Measurements from ENCODE around the gene AUP1.
"Not testable (repeated sequence)": the region's sequence is repeated elsewhere in the genome, so short reads cannot be mapped to it uniquely, and the experiment has no call there.

AUP1 gene

DNA sequence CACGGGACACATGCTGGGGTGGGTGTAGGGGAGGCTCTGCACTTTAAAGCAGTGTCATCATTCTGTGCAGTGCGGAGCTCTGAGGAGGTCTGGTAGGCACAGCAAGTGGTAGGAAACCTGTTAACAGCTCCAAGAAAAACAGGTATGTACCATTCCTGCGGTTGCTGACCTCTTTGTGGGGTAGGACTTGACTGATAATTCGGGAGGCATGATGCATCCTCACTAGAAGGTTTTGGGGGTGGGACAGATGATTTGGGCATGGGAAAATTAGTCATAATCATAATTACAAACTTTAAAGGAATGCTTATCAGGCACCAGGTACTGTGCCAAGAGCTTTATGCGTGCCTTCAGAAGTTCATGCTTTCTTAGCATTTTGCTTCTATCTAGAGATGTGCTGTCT lies 34.7 kb upstream of the AUP1 start:
- Histone ChIP-seq H3K9ac (ENCODE audit: low read depth, low read length) (no peak overlapping the region), H3K9me3 (ENCODE audit: control insufficient read depth, insufficient read depth, low read length) (no peaks in the 10 kb centered on the region), H3K36me3 (ENCODE audit: insufficient read depth, low read length) (no peaks in the 10 kb centered on the region), H3K4me1 (ENCODE audit: insufficient read depth, low read length) (peaks cover 14% of the 10 kb centered on the region)

- Histone ChIP-seq H3K36me3 (ENCODE audit: insufficient read depth, low read length) (no peaks in the 10 kb centered on the region), H3K4me1 (ENCODE audit: insufficient read depth, low read length) (peaks cover 14% of the 10 kb centered on the region), H3K9ac (ENCODE audit: low read depth, low read length) (no peak overlapping the region), H3K9me3 (ENCODE audit: control insufficient read depth, insufficient read depth, low read length) (no peaks in the 10 kb centered on the region)
Observed at GRCh38 chr2:74562126-74562775, 32.7 kb upstream of the AUP1 start.

DNA sequence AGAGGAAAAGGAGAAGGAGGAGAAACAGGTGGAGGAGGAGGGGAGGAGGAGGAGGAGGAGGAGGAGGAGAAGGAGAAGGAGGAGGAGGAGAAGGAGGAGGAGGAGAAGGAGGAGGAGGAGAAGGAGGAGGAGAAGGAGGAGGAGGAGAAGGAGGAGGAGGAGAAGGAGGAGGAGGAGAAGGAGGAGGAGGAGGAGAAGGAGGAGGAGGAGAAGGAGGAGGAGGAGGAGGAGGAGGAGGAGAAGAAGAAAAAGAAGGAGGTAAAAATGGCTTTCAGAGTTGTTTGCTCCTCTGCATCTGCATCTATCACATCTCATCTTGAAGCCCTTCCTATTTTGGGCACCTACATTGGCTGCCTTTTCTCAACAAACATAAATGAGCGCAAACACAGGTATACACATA lies 31.5 kb upstream of the AUP1 start:
- peaks cover 14% of the 10 kb centered on the region for H3K4me1 ChIP-seq (ENCODE audit: insufficient read depth, low read length)
- H3K9ac ChIP-seq (ENCODE audit: low read depth, low read length); H3K9me3 ChIP-seq (ENCODE audit: control insufficient read depth, insufficient read depth, low read length); H3K36me3 ChIP-seq (ENCODE audit: insufficient read depth, low read length): not testable (repeated sequence)

DNA sequence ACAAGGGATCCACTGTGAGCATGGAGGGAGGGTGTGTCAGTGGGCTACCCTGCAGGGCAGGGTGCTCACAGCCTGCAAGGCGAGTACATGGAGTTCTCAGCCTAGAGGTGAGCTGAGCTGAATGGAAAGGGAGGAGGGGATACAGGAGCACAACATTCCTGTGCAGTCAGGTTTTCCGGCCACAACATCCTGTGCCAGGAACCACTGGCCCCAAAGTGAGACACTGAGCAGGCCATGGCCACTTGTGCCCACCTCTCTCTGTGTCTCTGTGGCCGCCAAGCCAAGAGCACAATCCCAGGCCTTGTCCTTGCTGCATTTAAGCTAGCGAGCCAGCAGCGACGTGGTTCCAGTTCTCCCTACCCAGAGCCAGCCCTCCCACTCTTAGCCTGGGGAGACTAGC lies 31.1 kb upstream of the AUP1 start:
- Histone ChIP-seq H3K9ac (ENCODE audit: low read depth, low read length) (no peak overlapping the region), H3K4me1 (ENCODE audit: insufficient read depth, low read length) (peaks cover 17% of the 10 kb centered on the region), H3K9me3 (ENCODE audit: control insufficient read depth, insufficient read depth, low read length) (no peaks in the 10 kb centered on the region)

GRCh38 chr2:74559912-74560311 lies 30.4 kb upstream of the AUP1 start:
- H3K9me3 ChIP-seq (ENCODE audit: control insufficient read depth, insufficient read depth, low read length) = no peaks in the 10 kb centered on the region
- peaks cover 18% of the 10 kb centered on the region for H3K4me1 ChIP-seq (ENCODE audit: insufficient read depth, low read length)
- H3K9ac ChIP-seq (ENCODE audit: low read depth, low read length) = no peak overlapping the region
- H3K36me3 ChIP-seq (ENCODE audit: insufficient read depth, low read length) = no peaks in the 10 kb centered on the region

More for the DNA sequence above, 31.1 kb upstream of the AUP1 start:
- no peaks in the 10 kb centered on the region for H3K36me3 ChIP-seq (ENCODE audit: insufficient read depth, low read length)

DNA sequence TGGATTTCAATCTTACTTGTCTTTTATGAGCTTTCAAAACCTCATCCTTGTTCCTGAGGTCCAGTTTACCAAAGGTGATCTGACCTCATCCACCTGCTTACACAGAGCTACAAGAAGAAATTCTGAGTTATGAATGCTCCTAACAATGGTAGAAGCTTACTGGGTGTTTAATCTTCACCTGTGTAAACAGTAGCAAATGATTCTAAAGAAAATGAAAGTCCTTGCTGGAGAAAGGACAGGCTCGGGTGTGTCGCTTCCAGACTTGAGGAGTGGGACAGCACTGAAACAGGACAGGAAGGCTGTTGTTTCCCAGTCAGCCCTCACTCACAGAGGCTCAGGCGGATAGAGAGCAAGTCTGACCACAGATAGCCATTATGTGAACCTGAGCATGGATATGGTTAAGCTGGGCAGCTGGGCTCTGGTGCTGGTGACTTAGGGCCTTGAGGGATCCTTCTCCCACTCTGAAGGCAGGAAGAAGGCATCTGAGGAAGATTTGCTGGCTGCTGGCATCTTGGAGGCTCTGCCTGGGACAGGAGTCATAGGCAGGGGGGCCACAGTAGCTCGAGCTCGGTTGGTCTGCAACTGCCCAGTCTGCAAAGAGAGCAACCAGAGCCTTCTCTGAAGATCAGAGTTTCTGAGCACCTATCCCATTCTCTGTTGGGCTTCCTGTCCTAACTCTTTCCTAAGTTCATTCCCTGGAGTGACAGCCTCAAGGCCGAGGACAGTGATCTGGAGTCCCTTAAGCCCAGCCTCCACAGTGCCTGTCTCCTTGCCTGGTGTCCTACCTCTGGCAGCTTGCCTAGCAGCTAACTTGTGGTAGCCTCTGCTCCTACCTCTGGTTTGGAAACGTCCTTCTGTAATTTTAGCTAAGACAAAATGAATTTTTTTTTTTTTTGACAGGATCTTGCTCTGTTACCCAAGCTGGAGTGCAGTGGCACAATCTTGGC lies 29.1 kb upstream of the AUP1 start:
- Histone ChIP-seq H3K4me1 (ENCODE audit: insufficient read depth, low read length) (peaks cover 18% of the 10 kb centered on the region), H3K36me3 (ENCODE audit: insufficient read depth, low read length) (no peaks in the 10 kb centered on the region), H3K9ac (ENCODE audit: low read depth, low read length) (no peak overlapping the region), H3K9me3 (ENCODE audit: control insufficient read depth, insufficient read depth, low read length) (no peaks in the 10 kb centered on the region)

DNA sequence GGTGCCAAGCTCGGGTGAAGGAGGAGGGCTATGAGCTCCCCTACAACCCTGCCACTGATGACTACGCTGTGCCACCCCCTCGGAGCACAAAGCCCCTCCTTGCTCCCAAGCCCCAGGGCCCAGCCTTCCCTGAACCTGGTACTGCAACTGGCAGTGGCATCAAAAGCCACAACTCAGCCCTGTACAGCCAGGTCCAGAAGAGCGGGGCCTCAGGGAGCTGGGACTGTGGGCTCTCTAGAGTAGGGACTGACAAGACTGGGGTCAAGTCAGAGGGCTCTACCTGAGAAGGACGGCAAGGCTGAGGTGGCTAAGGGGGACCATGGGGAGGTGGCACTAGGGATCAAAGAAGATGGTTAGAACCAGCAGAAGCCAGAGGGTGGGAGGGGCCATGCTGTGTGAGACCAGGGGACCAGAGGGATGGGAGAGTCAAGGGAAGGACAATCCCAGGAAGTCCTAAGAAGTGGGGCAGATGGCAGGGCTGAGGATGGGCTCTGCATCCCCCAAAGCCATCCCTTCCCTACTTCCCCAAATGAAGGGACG lies 27.4 kb upstream of the AUP1 start:
- no peak overlapping the region for H3K9ac ChIP-seq (ENCODE audit: low read depth, low read length)
- no peaks in the 10 kb centered on the region for H3K36me3 ChIP-seq (ENCODE audit: insufficient read depth, low read length)
- no peaks in the 10 kb centered on the region for H3K9me3 ChIP-seq (ENCODE audit: control insufficient read depth, insufficient read depth, low read length)
- peaks cover 25% of the 10 kb centered on the region for H3K4me1 ChIP-seq (ENCODE audit: insufficient read depth, low read length)

DNA sequence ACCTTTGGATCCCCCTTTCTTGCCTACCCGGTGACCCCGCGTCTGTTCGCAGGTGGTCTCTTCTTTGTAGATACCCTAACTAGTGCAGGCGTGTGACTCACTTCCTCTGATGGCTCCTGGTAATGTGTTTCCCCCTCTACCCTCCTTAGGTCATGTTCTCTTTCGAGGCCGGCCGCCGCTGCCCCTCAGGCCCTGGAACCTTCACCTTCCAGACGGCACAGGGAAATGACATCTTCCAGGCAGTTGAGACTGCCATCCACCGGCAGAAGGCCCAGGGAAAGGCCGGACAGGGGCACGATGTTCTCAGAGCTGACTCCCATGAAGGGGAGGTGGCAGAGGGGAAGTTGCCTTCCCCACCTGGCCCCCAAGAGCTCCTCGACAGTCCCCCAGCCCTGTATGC lies 26.7 kb upstream of the AUP1 start:
- no peaks in the 10 kb centered on the region for H3K36me3 ChIP-seq (ENCODE audit: insufficient read depth, low read length)
- H3K4me1 ChIP-seq (ENCODE audit: insufficient read depth, low read length) = peaks cover 25% of the 10 kb centered on the region
- H3K9ac ChIP-seq (ENCODE audit: low read depth, low read length) = peak overlapping the region; percentile 91; the same call in 1 of the 2 replicates
- no peaks in the 10 kb centered on the region for H3K9me3 ChIP-seq (ENCODE audit: control insufficient read depth, insufficient read depth, low read length)

GRCh38 chr2:74555610-74556103 lies 26.2 kb upstream of the AUP1 start:
- peak overlapping the region; percentile 91; the same call in 1 of the 2 replicates for H3K9ac ChIP-seq (ENCODE audit: low read depth, low read length)
- peaks cover 24% of the 10 kb centered on the region for H3K4me1 ChIP-seq (ENCODE audit: insufficient read depth, low read length)
- H3K9me3 ChIP-seq (ENCODE audit: control insufficient read depth, insufficient read depth, low read length) = no peaks in the 10 kb centered on the region
- no peaks in the 10 kb centered on the region for H3K36me3 ChIP-seq (ENCODE audit: insufficient read depth, low read length)

DNA sequence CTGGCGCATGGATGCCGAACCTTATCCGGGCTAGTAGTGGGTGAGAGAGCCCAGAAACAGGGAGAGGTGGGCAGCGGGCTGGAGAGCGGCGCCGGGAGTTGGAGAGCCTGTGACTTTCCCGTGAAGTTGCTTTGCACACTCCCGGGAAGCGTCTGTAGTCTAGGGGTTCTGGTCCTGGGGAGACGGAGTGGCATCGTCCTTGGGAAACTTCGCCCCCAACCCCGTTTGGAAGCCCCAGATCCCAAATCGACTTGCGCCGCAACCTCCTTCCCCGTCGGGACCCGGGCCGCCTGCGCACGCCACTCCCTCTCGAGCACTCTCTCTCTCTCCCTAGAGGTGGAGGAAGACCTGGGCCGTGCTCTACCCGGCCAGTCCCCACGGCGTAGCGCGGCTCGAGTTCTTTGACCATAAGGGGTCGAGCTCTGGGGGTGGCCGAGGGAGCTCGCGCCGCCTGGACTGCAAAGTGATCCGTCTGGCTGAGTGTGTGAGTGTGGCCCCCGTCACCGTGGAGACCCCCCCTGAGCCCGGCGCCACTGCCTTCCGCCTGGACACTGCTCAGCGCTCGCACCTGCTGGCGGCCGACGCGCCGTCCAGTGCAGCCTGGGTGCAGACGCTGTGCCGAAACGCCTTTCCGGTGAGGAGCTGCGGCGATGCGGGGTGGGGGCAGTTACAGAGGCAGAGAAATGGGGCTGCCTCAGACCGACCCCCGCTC lies 25.5 kb upstream of the AUP1 start:
- Histone ChIP-seq H3K9me3 (ENCODE audit: control insufficient read depth, insufficient read depth, low read length) (no peaks in the 10 kb centered on the region), H3K4me1 (ENCODE audit: insufficient read depth, low read length) (peaks cover 17% of the 10 kb centered on the region), H3K36me3 (ENCODE audit: insufficient read depth, low read length) (no peaks in the 10 kb centered on the region), H3K9ac (ENCODE audit: low read depth, low read length) (peak overlapping the region; percentile 91)

GRCh38 chr2:74553892-74554819 lies 24.6 kb upstream of the AUP1 start, which contains the start of the genes DOK1 and LOXL3:
Gene DOK1, plus strand, starts transcription at chr2:74554720. Its CDS starts 35 bp downstream, at chr2:74554755.
Gene LOXL3, minus strand, starts transcription at chr2:74553942. Its CDS starts 1,308 bp downstream, at chr2:74552634.
- no peaks in the 10 kb centered on the region for H3K9me3 ChIP-seq (ENCODE audit: control insufficient read depth, insufficient read depth, low read length)
- H3K36me3 ChIP-seq (ENCODE audit: insufficient read depth, low read length) = no peaks in the 10 kb centered on the region
- H3K9ac ChIP-seq (ENCODE audit: low read depth, low read length) = peak within 1 kb of the TSS; percentile 91
- H3K4me1 ChIP-seq (ENCODE audit: insufficient read depth, low read length) = peaks cover 11% of the 10 kb centered on the region

GRCh38 chr2:74552914-74553811 lies 23.7 kb upstream of the AUP1 start:
- no peaks in the 10 kb centered on the region for H3K36me3 ChIP-seq (ENCODE audit: insufficient read depth, low read length)
- no peaks in the 10 kb centered on the region for H3K9me3 ChIP-seq (ENCODE audit: control insufficient read depth, insufficient read depth, low read length)
- peak overlapping the region; percentile 91; the same call in 1 of the 2 replicates for H3K9ac ChIP-seq (ENCODE audit: low read depth, low read length)
- peaks cover 11% of the 10 kb centered on the region for H3K4me1 ChIP-seq (ENCODE audit: insufficient read depth, low read length)
